GM12892 (cell line): ENCODE results near the gene SCFD2.
A peak's percentile ranks its signal among the peaks of the same experiment; 100 is the strongest.

Experiments used
- DNase-seq: peaks from one replicate; pipeline ENCODE4 v3.0.0; 2011; ENCODE audit not compliant: insufficient read length
- FAIRE-seq: peaks from 2 replicates; lab custom pipeline; 2011; peaks lifted over from hg19 to GRCh38; lab: Jason Lieb, UNC
- POLR2A ChIP-seq: IDR thresholded peaks from 2 replicates; pipeline ENCODE4 v1.6.1; 2011; ENCODE audit warnings: low read depth, low read length, control low read depth
- POLR2AphosphoS5 ChIP-seq: IDR thresholded peaks from 2 replicates; pipeline ENCODE4 v1.6.1; 2011; ENCODE audit warnings: low read depth, low read length, control low read depth
- TAF1 ChIP-seq: IDR thresholded peaks from 2 replicates; pipeline ENCODE4 v1.6.1; 2011; ENCODE audit warnings: low read depth, mild to moderate bottlenecking, control low read depth, low read length, borderline replicate concordance

Gene SCFD2

GRCh38 chr4:52925531-52925968 is 440.3 kb downstream of the SCFD2 start:
- TF ChIP-seq POLR2AphosphoS5 (no peak), TAF1 (no peak), POLR2A (no peak)
- FAIRE-seq (no peak), DNase-seq (no peak)

GRCh38 chr4:52919461-52919860 is 446.4 kb downstream of the SCFD2 start:
- FAIRE-seq, result no peak
- TF ChIP-seq POLR2A (no peak), TAF1 (no peak), POLR2AphosphoS5 (no peak)

GRCh38 chr4:52917817-52918216 is 448.0 kb downstream of the SCFD2 start:
- DNase-seq (no peak), FAIRE-seq (no peak)
- TF ChIP-seq POLR2A, result no peak
- TF ChIP-seq POLR2AphosphoS5, result no peak
- no peak for TF ChIP-seq TAF1

More at GRCh38 chr4:52919461-52919860, 446.4 kb downstream of the SCFD2 start:
- no peak for DNase-seq

GRCh38 chr4:52915730-52916300 is 450.0 kb downstream of the SCFD2 start:
- no peak for TF ChIP-seq POLR2A
- TF ChIP-seq POLR2AphosphoS5, result no peak
- no peak for TF ChIP-seq TAF1
- FAIRE-seq (no peak), DNase-seq (no peak)

GRCh38 chr4:52915191-52915590 is 450.7 kb downstream of the SCFD2 start:
- TF ChIP-seq POLR2AphosphoS5 (no peak), TAF1 (no peak), POLR2A (no peak)
- DNase-seq (no peak), FAIRE-seq (no peak)

DNA sequence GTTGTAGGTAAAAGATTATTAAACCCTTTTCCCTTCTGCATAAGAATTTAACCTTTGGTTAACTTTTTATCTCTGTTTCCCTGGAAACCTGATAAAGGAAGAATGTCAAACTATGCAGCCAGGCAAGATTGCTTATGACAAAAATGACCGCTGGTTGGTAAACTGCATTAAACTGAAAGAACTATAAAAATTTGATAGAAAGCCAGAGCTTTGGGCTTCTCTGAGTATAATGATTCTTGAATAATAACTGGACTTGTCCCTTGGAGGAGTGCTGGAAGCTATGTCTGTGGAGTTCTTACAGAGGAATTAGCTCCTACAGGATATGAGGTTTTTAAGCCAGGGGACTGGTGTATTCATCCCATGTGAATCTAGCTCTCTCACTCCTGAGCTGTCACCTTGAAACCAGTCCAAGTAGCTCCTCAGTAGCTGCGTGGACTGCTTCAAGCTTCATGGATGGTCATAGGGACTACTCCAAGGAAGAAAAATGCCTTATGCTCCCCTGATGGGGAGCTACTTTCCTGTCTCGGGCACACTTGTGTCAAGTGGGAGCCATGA is 451.7 kb downstream of the SCFD2 start:
- DNase-seq (no peak), FAIRE-seq (no peak)
- TF ChIP-seq POLR2AphosphoS5, result no peak
- no peak for TF ChIP-seq TAF1
- no peak for TF ChIP-seq POLR2A

DNA sequence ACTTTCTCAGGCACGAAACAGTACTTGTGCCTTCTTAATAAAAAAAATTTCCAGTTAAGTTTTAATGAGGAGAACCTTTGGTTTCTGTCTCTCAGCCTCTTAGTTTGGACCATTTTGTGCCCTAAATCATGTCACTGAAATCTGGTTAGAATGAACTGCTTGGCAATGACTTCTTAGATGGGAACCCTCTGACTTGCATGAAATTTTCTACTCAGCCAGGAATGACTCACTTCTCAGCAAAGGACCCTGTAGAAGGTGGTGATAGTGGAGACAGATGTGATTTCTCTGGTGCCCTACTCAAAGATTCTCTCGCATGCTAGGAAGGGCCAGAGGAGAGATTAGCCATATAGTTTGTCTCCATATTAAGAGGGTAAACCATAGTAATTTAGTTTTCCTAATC is 453.3 kb downstream of the SCFD2 start:
- DNase-seq, result no peak
- TF ChIP-seq TAF1 (no peak), POLR2AphosphoS5 (no peak), POLR2A (no peak)

DNA sequence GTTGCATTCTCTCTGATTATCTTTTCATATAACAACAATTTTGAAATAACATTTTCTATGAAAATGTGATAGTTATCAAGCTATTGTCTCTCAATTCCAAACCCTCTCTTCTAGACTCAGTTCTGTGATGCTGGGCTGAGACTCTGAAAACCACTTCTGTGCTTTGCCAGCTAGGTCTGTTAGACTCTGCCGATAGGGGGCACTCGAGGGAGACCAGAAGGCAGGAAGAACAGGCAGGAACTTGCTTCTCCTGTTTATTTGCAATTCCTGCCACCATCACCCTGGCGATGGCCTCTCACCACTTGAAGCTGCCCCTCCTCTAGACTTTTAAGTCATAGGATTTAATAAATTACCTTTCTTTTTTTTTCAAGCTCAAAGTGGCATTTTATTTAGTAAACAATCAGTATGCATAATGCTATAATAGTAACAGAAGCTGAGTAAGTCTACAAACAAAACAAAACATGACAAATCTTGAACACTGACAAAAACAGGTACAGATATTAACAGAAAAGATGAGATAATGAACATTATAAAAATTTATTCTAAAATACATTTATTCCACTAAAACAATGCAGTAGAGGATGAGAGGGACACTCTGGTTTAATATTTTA is 454.1 kb downstream of the SCFD2 start:
- FAIRE-seq, result peak; percentile 81
- DNase-seq, result peak; percentile 27
- TF ChIP-seq POLR2AphosphoS5, result no peak
- TF ChIP-seq POLR2A, result no peak
- TF ChIP-seq TAF1, result no peak

More for the DNA sequence above, 453.3 kb downstream of the SCFD2 start:
- no peak for FAIRE-seq

- TF ChIP-seq TAF1, result no peak
- no peak for TF ChIP-seq POLR2AphosphoS5
- no peak for TF ChIP-seq POLR2A
- DNase-seq, result no peak
- no peak for FAIRE-seq
Measured at GRCh38 chr4:52910115-52910514, 455.7 kb downstream of the SCFD2 start.

GRCh38 chr4:52907510-52907909 is 458.4 kb downstream of the SCFD2 start:
- TF ChIP-seq TAF1, result no peak
- no peak for TF ChIP-seq POLR2AphosphoS5
- no peak for TF ChIP-seq POLR2A
- FAIRE-seq, result no peak
- DNase-seq, result no peak

DNA sequence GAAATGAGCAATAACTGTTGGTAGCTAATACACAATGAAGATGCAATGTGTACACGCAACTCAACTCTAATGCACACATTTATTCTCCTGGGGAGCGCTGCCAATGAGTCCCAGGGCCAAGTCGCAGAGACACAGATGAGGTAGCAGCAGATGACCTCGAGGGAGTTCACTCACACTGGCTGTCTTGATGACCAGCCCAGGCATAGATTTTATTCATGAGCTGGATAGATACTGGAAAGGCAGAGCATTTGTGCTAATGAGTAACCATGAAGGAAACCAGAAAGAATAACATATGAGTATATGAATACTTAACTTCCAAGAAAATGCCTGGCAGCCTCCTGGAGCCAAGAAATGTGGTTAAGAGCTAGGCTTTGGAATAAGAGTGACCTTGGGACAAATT is 461.4 kb downstream of the SCFD2 start:
- FAIRE-seq, result no peak

GRCh38 chr4:52903273-52903672 is 462.6 kb downstream of the SCFD2 start:
- TF ChIP-seq TAF1 (no peak), POLR2A (no peak), POLR2AphosphoS5 (no peak)
- FAIRE-seq (no peak), DNase-seq (no peak)

More for the DNA sequence above, 461.4 kb downstream of the SCFD2 start:
- no peak for TF ChIP-seq POLR2AphosphoS5
- TF ChIP-seq POLR2A, result no peak
- TF ChIP-seq TAF1, result no peak
- no peak for DNase-seq

DNA sequence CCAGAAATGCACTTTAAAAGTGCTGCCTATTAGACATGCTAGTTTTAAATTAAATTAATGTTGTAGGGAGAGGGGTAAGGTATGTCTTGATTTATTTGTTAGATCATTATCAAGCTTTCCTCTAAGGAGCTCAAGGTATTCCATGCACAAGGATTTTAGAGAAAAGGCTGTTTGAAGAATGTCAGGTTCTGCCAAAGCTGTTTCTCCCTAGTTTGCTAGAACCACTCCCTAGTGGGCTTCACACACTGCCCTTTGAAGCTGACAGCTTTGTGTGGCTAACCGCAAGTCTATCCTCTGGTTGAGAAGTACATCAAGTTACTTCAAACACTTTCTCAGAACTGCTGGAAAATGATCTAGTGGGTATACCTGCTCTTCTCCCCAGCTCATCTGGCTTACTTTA is 471.4 kb downstream of the SCFD2 start:
- FAIRE-seq (no peak), DNase-seq (no peak)
- TF ChIP-seq TAF1 (no peak), POLR2AphosphoS5 (no peak), POLR2A (no peak)
